HK-2 (cell line): ENCODE measurements around the gene ADGRG1.
"Not testable (repeated sequence)": the region's sequence is repeated elsewhere in the genome, so short reads cannot be mapped to it uniquely, and the experiment has no call there.

ENCODE experiments used
- DNase-seq: peaks from one replicate; pipeline ENCODE4 v3.0.0-alpha.2; 2018; ENCODE audit not compliant: unreplicated experiment

Gene ADGRG1

GRCh38 chr16:57698812-57699405, 70.5 kb downstream of the ADGRG1 start:
- DNase-seq, result no peak

DNA sequence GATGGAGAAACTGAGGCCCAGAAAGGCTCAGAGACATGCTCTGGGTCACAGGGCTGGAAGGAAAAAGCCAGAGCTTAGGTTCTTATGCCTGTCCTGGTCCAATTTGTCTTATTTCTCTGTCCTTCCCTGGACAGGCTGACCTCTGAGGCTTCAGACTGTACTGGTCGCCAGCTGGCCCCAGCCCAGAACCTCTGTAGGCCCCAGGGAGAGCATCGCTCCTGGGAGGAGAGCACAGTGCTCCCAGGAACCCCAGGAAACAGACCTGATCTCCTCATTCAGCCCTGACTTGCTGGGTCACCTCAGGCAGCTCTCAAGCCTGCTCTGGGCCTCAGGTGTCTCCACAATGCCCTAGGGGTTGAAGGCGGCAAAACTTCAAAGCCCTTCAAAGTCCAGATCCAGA, 71.1 kb downstream of the ADGRG1 start:
- DNase-seq, result no peak

DNA sequence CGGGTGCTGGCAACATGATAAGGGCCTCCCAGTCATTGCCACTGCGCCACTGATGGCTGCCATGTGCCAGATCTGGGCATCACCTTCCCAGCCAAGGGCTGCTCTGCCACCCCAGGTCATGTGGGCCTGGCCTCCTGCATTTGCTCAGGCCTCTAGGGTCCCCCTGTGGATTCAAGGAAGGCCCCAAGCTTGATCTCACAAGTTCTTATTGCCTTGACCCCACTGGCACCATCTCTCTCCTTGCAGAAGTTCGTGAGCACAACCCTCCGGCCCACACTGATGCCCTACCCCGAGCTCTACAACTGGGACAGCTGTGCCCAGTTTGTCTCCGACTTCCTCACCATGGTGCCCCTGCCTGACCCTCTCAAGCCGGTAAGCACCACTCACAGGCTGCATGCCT, 71.5 kb downstream of the ADGRG1 start:
- no peak for DNase-seq

DNA sequence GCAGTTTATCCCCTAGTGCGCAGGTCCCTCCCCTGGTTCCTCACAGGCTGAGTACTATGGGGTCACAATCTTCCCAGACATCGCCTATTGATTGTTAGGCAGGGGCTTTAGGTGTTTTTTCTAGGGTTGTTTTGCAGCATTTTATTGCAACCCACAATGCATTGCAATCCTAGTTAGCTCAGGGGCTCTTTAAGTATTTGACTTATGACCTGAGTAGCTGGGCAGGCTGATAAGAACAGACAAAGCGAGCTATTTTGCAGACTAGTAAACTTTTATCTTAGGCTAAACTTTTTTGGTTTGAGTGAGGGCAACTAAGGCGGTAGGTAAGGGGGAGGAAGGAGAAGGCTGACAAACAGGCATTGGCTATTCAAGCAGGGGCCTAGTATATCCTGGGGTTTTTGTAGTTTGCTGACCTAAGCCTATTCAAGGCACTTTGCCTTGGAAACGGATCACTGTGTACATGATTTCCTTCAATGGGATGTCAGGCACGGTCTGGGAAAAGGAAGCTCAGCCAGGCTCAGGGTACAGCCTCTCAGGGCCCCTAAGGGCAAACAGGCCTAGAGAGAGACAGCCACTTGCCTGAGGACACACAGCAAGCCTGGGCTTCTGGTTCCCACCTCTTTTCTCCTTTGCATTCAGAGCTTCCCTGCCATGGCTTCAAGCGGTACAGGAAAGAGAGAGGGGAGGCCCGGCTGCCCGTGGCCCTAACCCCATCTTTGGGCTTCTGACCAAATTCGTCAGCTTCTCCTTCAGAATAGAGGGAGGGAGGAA, 72.5 kb downstream of the ADGRG1 start:
- no peak for DNase-seq

DNA sequence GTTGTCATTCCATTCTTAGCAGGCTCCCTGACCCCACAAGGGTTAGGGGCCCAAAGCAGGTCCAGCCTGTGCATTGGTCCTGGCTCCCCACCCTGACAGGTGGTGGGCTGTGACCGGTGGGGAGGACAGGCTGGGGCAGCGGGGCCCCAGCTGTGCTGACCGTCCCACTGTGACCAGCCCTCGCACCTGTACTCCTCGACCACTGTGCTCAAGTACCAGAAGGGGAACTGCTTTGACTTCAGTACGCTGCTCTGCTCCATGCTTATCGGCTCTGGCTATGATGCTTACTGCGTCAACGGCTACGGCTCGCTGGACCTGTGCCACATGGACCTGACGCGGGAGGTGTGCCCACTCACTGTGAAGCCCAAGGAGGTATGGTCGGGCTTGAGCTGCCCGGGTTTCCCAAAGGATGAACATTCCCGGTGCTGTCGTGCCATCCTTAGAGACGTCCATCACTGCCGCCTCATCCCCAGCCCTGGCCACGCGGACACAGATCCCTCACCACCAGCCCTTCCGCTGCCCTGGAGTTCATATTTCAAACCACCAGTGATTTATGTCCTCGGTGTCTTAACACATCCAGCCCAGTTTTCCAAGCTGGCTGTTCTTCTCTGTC, 73.4 kb downstream of the ADGRG1 start:
- DNase-seq, result no peak

DNA sequence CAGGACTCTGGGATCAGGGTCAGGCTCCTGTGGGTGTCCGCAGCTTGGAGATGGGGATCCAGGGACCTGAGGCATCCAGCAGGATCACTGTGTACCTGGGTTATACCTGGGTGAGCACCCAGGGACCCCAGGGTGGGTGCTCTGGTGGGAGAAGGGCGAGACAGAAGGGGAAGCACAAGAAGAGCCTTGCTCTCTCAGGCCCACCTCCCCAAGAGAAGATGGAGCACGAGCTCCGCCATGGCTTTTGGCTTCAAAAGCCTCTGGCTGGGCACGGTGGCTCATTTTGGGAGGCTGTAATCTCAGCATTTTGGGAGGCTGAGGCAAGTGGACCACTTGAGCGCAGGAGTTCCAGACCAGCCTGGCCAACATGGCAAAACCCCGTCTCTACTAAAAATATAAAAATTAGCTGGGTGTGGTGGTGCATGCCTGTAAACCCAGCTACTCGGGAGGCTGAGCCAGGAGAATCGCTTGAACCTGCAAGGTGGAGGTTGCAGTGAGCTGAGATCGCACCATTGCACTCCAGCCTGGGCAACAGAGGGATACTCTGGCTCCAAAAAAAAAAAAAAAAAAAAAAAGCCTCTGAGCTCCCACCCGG, 75.1 kb downstream of the ADGRG1 start:
- DNase-seq, result no peak

DNA sequence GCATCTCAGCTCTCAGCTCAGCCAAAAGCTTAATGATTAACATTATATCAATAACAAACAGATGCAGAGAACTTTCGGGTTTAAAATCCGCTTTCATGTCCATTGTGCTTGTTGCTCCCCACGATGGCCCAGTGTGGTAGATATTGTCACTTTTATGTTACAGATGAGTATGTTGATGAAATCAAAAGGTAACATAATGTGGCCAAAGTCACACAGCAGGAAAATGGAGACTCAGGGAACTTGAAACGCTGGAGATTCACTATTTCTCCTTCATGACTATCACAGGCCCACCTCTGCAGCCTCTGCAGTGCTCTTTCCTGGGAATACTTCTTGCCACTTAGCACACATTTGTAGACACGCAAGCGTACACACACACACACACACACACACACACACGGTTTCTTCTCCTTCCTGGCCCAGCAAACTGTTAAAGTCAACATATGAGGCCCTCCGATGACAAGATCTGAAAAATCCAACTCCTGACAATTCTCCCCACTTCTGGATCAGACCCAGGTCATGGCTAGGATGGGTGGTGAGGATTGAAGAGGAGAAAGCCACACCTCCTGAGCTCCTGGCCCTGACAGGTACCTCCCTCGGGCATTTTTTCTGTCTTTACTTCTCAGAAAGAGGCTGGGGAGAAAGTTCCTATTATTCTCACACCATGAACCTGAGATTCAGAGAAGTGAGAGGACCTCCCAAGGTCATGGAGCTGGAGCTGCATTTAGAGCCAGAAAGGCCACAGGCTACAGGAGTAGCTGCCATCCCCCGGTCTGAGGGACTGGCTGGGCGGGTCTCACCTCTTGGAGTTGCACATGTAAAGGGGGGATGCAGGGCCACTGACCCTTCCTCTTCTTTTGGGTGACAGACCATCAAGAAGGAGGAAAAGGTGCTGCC, 75.8 kb downstream of the ADGRG1 start:
- DNase-seq, result no peak

DNA sequence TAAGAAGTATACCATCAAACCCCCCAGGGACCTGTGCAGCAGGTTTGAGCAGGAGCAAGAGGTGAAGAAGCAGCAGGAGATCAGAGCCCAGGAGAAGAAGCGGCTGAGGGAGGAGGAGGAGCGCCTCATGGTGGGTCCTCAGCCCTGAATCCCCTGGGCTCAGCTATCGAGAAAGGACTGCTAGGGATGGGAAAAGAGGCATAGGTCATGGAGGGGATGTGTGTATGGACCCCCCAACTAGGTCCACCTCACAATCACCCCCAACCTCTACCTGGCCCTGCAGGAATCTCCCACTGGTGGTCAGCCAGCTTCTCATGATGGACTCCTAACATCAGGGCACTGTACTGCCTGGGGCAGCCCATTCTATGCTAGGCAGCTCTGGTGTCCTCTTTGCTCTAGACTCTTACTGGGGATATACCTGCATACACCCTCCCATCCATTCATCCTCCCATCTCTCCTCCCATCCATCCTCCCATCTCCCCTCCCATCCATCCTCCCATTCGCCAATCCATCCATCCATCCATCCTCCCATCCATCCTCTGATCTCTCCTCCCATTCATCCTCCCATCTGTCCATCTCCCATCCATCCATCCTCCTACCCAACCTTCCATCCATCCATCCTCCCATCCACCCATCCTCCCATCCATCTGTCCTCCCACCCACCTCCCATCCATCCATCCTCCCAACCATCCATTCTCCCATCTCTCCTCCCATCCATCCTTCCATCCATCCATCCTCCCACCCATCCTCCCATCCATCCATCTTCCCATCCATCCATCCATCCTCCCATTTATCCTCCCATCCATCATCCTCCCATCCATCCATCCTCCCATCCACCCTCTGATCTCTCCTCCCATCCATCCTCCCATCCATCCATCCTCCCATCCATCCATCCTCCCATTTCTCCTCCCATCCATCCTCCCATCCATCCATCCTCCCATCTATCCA, 76.7 kb downstream of the ADGRG1 start:
- DNase-seq, result no peak

- no peak for DNase-seq
Observed at GRCh38 chr16:57706717-57707116, 78.3 kb downstream of the ADGRG1 start.

DNA sequence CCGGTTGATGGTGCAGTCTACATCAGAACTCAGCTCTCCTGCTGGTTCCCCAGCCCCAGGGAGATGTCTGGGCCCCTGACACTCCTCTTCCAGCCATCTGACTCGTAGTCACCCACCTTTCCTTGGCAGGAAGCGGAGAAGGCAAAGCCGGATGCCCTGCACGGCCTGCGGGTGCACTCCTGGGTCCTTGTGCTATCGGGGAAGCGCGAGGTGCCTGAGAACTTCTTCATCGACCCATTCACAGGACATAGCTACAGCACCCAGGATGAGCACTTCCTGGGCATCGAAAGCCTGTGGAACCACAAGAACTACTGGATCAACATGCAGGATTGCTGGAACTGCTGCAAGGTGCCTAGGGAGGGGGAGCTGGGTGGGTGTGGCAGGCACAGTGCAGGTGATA, 78.9 kb downstream of the ADGRG1 start:
- DNase-seq, result no peak

GRCh38 chr16:57708168-57708567, 79.7 kb downstream of the ADGRG1 start:
- no peak for DNase-seq

GRCh38 chr16:57709663-57710062, 81.2 kb downstream of the ADGRG1 start:
- DNase-seq, result no peak

- DNase-seq, result no peak
Observed at GRCh38 chr16:57711346-57711745, 82.9 kb downstream of the ADGRG1 start.

DNA sequence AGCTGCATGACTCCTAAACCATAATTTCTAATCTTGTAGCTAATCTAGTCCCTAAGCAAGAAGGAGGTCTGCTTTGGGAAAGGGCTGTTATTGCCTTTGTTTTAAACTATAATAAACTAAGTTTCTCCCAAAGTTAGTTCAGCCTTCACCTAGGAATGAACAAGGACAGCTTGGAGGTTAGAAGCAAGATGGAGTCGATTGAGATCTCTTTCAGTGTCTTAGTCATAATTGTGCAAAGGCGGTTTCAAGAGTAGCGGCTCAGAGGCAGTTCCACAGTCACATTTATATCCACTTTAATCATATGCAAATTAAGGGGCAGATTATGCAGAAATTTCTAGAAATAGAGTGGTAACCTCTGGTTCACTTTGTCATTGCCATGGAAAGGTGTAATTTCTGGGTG, 83.6 kb downstream of the ADGRG1 start:
- DNase-seq, result no peak

DNA sequence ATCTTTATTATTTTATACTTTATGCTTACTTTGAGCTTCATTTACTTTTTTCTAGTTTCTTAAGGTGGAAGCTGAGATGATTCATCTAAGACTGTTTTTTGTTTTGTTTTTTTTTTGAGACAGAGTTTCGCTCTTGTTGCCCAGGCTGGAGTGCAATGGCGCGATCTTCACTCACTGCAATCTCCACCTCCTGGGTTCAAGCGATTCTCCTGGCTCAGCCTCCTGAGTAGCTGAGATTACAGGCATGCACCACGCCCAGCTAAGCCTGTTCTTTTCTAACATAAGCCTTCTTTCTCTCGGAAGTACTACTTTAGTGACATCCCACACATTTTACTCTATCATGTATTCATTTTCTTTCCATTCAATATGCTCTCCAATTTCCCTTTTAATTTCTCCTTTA, 84.1 kb downstream of the ADGRG1 start:
- not testable (repeated sequence) for DNase-seq

- DNase-seq, result no peak
Observed at GRCh38 chr16:57713596-57713995, 85.2 kb downstream of the ADGRG1 start.

DNA sequence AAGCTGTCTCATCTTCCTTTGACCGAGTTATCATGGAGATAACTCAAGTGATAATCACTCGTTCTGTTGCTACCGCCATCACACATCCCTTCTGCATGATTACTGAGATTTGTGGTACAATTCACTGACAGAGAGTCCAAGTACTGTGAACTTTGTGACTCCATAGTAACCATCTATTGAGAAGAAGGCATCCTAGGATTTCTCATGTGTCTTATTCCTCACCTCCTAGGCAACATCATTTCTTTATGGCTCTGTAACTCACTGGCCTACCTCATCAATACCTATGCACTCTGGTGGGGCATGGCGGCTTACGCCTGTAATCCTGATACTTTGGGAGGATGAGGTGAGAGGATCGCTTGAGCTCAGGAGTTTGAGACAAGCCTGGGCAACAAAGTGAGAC, 85.6 kb downstream of the ADGRG1 start:
- DNase-seq, result no peak
